Measurements from ENCODE around the gene ADCY2. TPM values are rescaled to one million over a fixed set of nuclear protein-coding genes. Genes with fewer than 3 reads are reported as not detected.

The ADCY2 gene
- total RNA-seq, 2 donors from 2014 or later = 8.3 to 15.1 TPM

- DNase-seq (ENCODE audit: low spot score) = no peak
- intact Hi-C loops (cut with DNase I) = no loop called here
These were observed 82.5 kb downstream of the ADCY2 start for GRCh38 chr5:7478459-7478858.

GRCh38 chr5:7488734-7489133 is 92.8 kb downstream of the ADCY2 start:
- DNase-seq (ENCODE audit: low spot score) = no peak
- intact Hi-C loops (cut with DNase I) = no loop called here

- intact Hi-C loops (cut with DNase I) = no loop called here
- DNase-seq (ENCODE audit: low spot score) = no peak
These were observed 96.4 kb downstream of the ADCY2 start for GRCh38 chr5:7492371-7492770.

GRCh38 chr5:7493081-7493480 is 97.1 kb downstream of the ADCY2 start:
- DNase-seq (ENCODE audit: low spot score) = no peak
- intact Hi-C loops (cut with DNase I) = no loop called here

GRCh38 chr5:7493622-7494021 is 97.7 kb downstream of the ADCY2 start:
- no peak for DNase-seq (ENCODE audit: low spot score)
- intact Hi-C loops (cut with DNase I) = no loop called here

GRCh38 chr5:7494481-7495130 is 98.7 kb downstream of the ADCY2 start:
- peak; percentile 89 for DNase-seq (ENCODE audit: low spot score)
- intact Hi-C loops (cut with DNase I) = no loop called here

- intact Hi-C loops (cut with DNase I) = no loop called here
- DNase-seq (ENCODE audit: low spot score) = no peak
These were observed 99.2 kb downstream of the ADCY2 start for GRCh38 chr5:7495131-7495517.

- no peak for DNase-seq (ENCODE audit: low spot score)
These were observed 104.3 kb downstream of the ADCY2 start for GRCh38 chr5:7500256-7500655.

GRCh38 chr5:7501061-7501460 is 105.1 kb downstream of the ADCY2 start:
- intact Hi-C loops (cut with DNase I) = no loop called here
- no peak for DNase-seq (ENCODE audit: low spot score)

More at GRCh38 chr5:7500256-7500655, 104.3 kb downstream of the ADCY2 start:
- intact Hi-C loops (cut with DNase I) = no loop called here

GRCh38 chr5:7503564-7503963 is 107.6 kb downstream of the ADCY2 start:
- intact Hi-C loops (cut with DNase I) = no loop called here
- DNase-seq (ENCODE audit: low spot score) = no peak

- no peak for DNase-seq (ENCODE audit: low spot score)
- intact Hi-C loops (cut with DNase I) = no loop called here
These were observed 119.5 kb downstream of the ADCY2 start for GRCh38 chr5:7515284-7515914.

- intact Hi-C loops (cut with DNase I) = no loop called here
- DNase-seq (ENCODE audit: low spot score) = no peak
These were observed 120.3 kb downstream of the ADCY2 start for GRCh38 chr5:7516253-7516652.

GRCh38 chr5:7517006-7517405 is 121.1 kb downstream of the ADCY2 start:
- no peak for DNase-seq (ENCODE audit: low spot score)
- intact Hi-C loops (cut with DNase I) = no loop called here

GRCh38 chr5:7518947-7519560 is 123.1 kb downstream of the ADCY2 start:
- intact Hi-C loops (cut with DNase I) = no loop called here
- DNase-seq (ENCODE audit: low spot score) = no peak

GRCh38 chr5:7519564-7519963 is 123.6 kb downstream of the ADCY2 start:
- no peak for DNase-seq (ENCODE audit: low spot score)
- intact Hi-C loops (cut with DNase I) = no loop called here

- DNase-seq (ENCODE audit: low spot score) = no peak
- intact Hi-C loops (cut with DNase I) = no loop called here
These were observed 133.9 kb downstream of the ADCY2 start for GRCh38 chr5:7529880-7530279.

GRCh38 chr5:7533941-7534340 is 138.0 kb downstream of the ADCY2 start:
- no peak for DNase-seq (ENCODE audit: low spot score)
- intact Hi-C loops (cut with DNase I) = no loop called here

GRCh38 chr5:7534505-7534904 is 138.6 kb downstream of the ADCY2 start:
- no peak for DNase-seq (ENCODE audit: low spot score)
- intact Hi-C loops (cut with DNase I) = no loop called here

- intact Hi-C loops (cut with DNase I) = no loop called here
- DNase-seq (ENCODE audit: low spot score) = no peak
These were observed 141.6 kb downstream of the ADCY2 start for GRCh38 chr5:7537573-7537972.

- intact Hi-C loops (cut with DNase I) = no loop called here
- no peak for DNase-seq (ENCODE audit: low spot score)
These were observed 143.6 kb downstream of the ADCY2 start for GRCh38 chr5:7539571-7539970.
